Mucosa of descending colon (tissue), 3 donors: ENCODE data around the gene RAMP3. TPM values are rescaled to one million over a fixed set of nuclear protein-coding genes. Genes with fewer than 3 reads are reported as not detected.

Experiments
- ATAC-seq: fragments of 200-7000 bp; cut with Tn5 transposase; one replicate; pipeline ENCODE4 v1.9.1; 2020; ENCODE audit warnings: mild to moderate bottlenecking, moderate library complexity
- DNase-seq, 3 donors: peaks; one replicate each; pipeline ENCODE4 v3.0.0-alpha.2; 2020
- H3K36me3 ChIP-seq: fragments of 200-600 bp; one replicate; pipeline ENCODE4 v1.8.0; 2021; ENCODE audit warnings: low read depth, mild to moderate bottlenecking
- H3K4me1 ChIP-seq: fragments of 200-600 bp; one replicate; pipeline ENCODE4 v1.8.0; 2021; ENCODE audit warnings: low read depth, mild to moderate bottlenecking
- H3K4me3 ChIP-seq: fragments of 200-600 bp; one replicate; pipeline ENCODE4 v1.8.0; 2021; ENCODE audit warnings: mild to moderate bottlenecking
- H3K9me3 ChIP-seq: fragments of 200-600 bp; one replicate; pipeline ENCODE4 v1.8.0; 2021; ENCODE audit warnings: mild to moderate bottlenecking
- CTCF ChIP-seq: fragments of 200-600 bp; IDR thresholded peaks from one replicate; pipeline ENCODE4 v1.8.0; 2022; ENCODE audit warnings: antibody characterized with exemption, mild to moderate bottlenecking
- intact Hi-C, 2 donors: fragments of 100-400 bp; cut with DNase I in 1 of 2; cut with micrococcal nuclease in 1 of 2; formaldehyde crosslinking; loops; one replicate each; pipeline versions ENCODE4 v1.11.0 to v1.11.1; 2022; cut with DNase I, micrococcal nuclease
- total RNA-seq, 3 donors: library from RNA; stranded (reverse); fragmentation: NEBNext Ultra II Directional in 2 of 3; extraction: Animal tissue kit (Norgen Biotek cat#: 25700) in 2 of 3; gene quantifications; one replicate each; pipeline versions ENCODE4 v1.2.1 to v1.2.4, GENCODE V29; 2021 to 2023
- donor health status: DM: no; HTN: no; CAD: no; lungs with moderate emphysema.
- donor health status: DM: no; HTN: no; CAD: no.
- donor health status: DM: no; HTN: yes; CAD: no.

RAMP3 gene
- total RNA-seq, 3 donors from 2014 or later = 5.4 to 13.5 (median 9.0) TPM

GRCh38 chr7:45114926-45115325 is 42.7 kb upstream of the RAMP3 start:
- DNase-seq (no peak), ATAC-seq (no peak)
- no peaks in the 10 kb centered on the region for H3K9me3 ChIP-seq
- no peak overlapping the region for H3K4me3 ChIP-seq
- H3K36me3 ChIP-seq = no peaks in the 10 kb centered on the region
- TF ChIP-seq CTCF = no peak
- H3K4me1 ChIP-seq = peaks cover 10% of the 10 kb centered on the region
- intact Hi-C loops = no loop called here

DNA sequence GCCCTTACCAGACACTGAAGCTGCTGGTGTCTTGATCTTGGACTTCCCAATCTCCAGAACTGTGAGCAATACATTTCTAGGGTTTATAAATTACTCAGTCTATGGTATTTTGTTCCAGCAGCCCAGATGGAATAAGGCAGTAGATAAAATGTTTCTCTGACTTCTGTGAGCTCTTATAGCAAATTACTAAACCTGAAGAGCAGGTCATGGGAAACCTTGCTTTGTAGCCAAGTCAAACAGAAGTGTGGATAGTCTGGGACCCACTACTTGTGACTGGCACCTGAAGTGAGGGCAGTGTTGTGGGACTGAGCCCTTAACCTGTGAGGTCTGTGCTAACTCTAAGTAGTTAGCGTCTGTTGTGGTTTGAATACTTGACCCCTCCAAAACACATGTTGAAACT is 41.5 kb upstream of the RAMP3 start:
- H3K36me3 ChIP-seq = no peaks in the 10 kb centered on the region
- intact Hi-C loops = no loop called here

GRCh38 chr7:45117582-45117981 is 40.0 kb upstream of the RAMP3 start:
- intact Hi-C loops = no loop called here
- Histone ChIP-seq H3K36me3 (no peaks in the 10 kb centered on the region), H3K4me1 (no peaks in the 10 kb centered on the region), H3K9me3 (no peaks in the 10 kb centered on the region), H3K4me3 (no peak overlapping the region)
- ATAC-seq = no peak
- no peak for TF ChIP-seq CTCF
- no peak for DNase-seq

More for the DNA sequence above, 41.5 kb upstream of the RAMP3 start:
- Histone ChIP-seq H3K4me3 (no peak overlapping the region), H3K9me3 (no peaks in the 10 kb centered on the region), H3K4me1 (no peaks in the 10 kb centered on the region)
- TF ChIP-seq CTCF = no peak
- no peak for DNase-seq
- ATAC-seq = no peak

GRCh38 chr7:45118292-45118691 is 39.3 kb upstream of the RAMP3 start:
- H3K36me3 ChIP-seq = no peaks in the 10 kb centered on the region
- no peaks in the 10 kb centered on the region for H3K4me1 ChIP-seq
- intact Hi-C loops = no loop called here
- TF ChIP-seq CTCF = no peak
- ATAC-seq = no peak
- H3K4me3 ChIP-seq = no peak overlapping the region
- no peaks in the 10 kb centered on the region for H3K9me3 ChIP-seq
- DNase-seq = no peak

DNA sequence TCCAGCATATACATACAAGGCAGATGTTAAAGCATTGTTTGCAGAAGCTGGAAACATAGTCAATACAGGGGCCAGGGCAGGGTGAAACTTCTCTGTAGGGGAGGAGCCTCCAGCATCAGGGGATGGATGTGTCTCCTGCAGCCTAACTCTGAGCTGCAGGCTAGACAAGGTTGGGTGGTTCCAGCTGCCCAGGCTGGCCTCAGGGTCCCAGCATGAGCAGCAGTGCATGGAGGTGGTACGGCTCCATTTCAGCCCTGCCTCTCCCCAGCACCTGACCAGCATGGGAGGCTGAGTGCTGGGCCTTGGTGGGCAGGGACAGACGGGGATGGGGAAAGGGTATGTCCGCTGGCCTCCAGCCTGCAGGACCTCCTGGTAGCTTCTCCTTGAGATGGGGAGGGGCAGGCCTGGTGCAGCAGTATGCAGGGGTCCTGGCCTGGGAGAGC is 38.7 kb upstream of the RAMP3 start:
- H3K4me3 ChIP-seq = no peak overlapping the region
- no peaks in the 10 kb centered on the region for H3K9me3 ChIP-seq
- no peak for ATAC-seq
- no peaks in the 10 kb centered on the region for H3K36me3 ChIP-seq
- no peak for TF ChIP-seq CTCF
- intact Hi-C loops = no loop called here
- no peaks in the 10 kb centered on the region for H3K4me1 ChIP-seq
- no peak for DNase-seq

DNA sequence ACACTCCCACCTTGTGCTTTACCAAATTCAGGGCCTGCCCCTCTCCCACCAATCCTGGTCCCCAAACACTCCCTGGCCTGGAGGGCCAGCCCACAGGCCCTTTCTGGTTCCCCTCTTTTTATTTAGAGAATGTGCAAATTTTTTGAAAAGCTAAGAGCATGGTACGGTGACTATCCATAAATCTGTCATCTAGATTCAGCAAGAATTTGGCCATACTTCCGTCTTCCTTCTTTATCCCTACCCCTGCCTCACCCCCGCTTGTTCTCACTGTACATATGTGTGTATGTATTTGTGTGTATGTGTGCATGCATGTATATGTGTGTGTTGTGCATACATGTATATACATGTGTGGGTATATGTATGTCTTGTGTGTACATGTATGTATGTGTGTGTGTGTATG is 38.0 kb upstream of the RAMP3 start:
- intact Hi-C loops = no loop called here
- Histone ChIP-seq H3K36me3 (no peaks in the 10 kb centered on the region), H3K9me3 (no peaks in the 10 kb centered on the region), H3K4me3 (no peak overlapping the region), H3K4me1 (no peaks in the 10 kb centered on the region)
- DNase-seq (no peak), ATAC-seq (no peak)
- TF ChIP-seq CTCF = no peak
